ENCODE measurements around the gene MKLN1. TPM values are rescaled to one million over a fixed set of nuclear protein-coding genes. Genes with fewer than 3 reads are reported as not detected.

Gene MKLN1
- total RNA-seq, 1 experiment from 2014 or later = 48.5 TPM

GRCh38 chr7:131289051-131289450, 38.6 kb upstream of the MKLN1 start:
- RAD21 ChIA-PET (ENCODE audit: low non-redundant PET in 1 of 2, low total read pairs in 2 of 2, uncharacterized antibody in 2 of 2, unreplicated experiment in 2 of 2) = no interaction called here

More at GRCh38 chr7:131289051-131289450, 38.6 kb upstream of the MKLN1 start:
- Histone ChIP-seq H3K4me2 (ENCODE audit: low read length) (no peak overlapping the region), H3K27me3 (ENCODE audit: insufficient read depth, low read length) (no peaks in the 10 kb centered on the region), H3K27ac (ENCODE audit: low read depth, low read length) (no peak overlapping the region), H3K79me2 (ENCODE audit: insufficient read depth, low read length) (no peaks in the 10 kb centered on the region), H3K4me1 (ENCODE audit: control insufficient read depth in 1 of 2, insufficient read depth in 2 of 2, low read length in 2 of 2) (no peaks in the 10 kb centered on the region), H3K36me3 (ENCODE audit: control insufficient read depth in 1 of 2, insufficient read depth in 2 of 2, low read length in 2 of 2) (no peaks in the 10 kb centered on the region), H3K9ac (ENCODE audit: low read length) (no peak overlapping the region), H2AFZ (ENCODE audit: low read depth, low read length, poor library complexity, severe bottlenecking) (no peak overlapping the region), H3K9me2 (ENCODE audit: insufficient read depth) (no peaks in the 10 kb centered on the region), H3K4me3 (replicated peaks in 1 of 2; ENCODE audit: low read depth in 1 of 2, low read length in 2 of 2) (no peak overlapping the region), H4K20me1 (ENCODE audit: insufficient read depth) (no peaks in the 10 kb centered on the region), H3K9me3 (ENCODE audit: control insufficient read depth in 1 of 2, insufficient read depth in 1 of 2, low read depth in 1 of 2, low read length in 2 of 2) (no peaks in the 10 kb centered on the region)
- intact Hi-C loops (cut with micrococcal nuclease) = no loop called here
- DNase-seq (ENCODE audit: low read depth, low spot score) = no peak
- CTCF ChIA-PET = no interaction called here
- ATAC-seq = no peak
- no TSS peak for BruUV-seq (replicated peaks)
- POLR2A ChIA-PET = no interaction called here
- TF ChIP-seq SP1 (IDR thresholded peaks at IDR 0.05; ENCODE audit: low read depth) (no peak), FOSL1 (IDR thresholded peaks at IDR 0.05; ENCODE audit: low read depth) (no peak), EGR1 (IDR thresholded peaks at IDR 0.05; ENCODE audit: low read depth) (no peak), YY1 (IDR thresholded peaks at IDR 0.05; ENCODE audit: extremely low read depth, insufficient replicate concordance, low read depth, low read length) (no peak), SRF (IDR thresholded peaks at IDR 0.05; ENCODE audit: low read depth) (no peak), EZH2phosphoT487 (IDR thresholded peaks at IDR 0.05; ENCODE audit: borderline replicate concordance) (no peak), ATF3 (IDR thresholded peaks at IDR 0.05) (no peak), TCF7L2 (IDR thresholded peaks at IDR 0.05; ENCODE audit: borderline replicate concordance, extremely low read depth, insufficient read depth, insufficient read length) (no peak), ELF1 (IDR thresholded peaks at IDR 0.05; ENCODE audit: borderline replicate concordance, low read depth) (no peak), REST (IDR thresholded peaks at IDR 0.05; ENCODE audit: low read depth) (no peak), EZH2 (IDR thresholded peaks at IDR 0.05) (no peak), MAX (IDR thresholded peaks at IDR 0.05) (no peak), ZBTB33 (IDR thresholded peaks at IDR 0.05; ENCODE audit: extremely low read depth, insufficient replicate concordance, low read length) (no peak), JUND (IDR thresholded peaks at IDR 0.05) (no peak), CEBPB (IDR thresholded peaks at IDR 0.05; ENCODE audit: low read depth) (no peak), POLR2AphosphoS5 (IDR thresholded peaks at IDR 0.05; ENCODE audit: low read depth, low read length) (no peak), ZNF274 (IDR thresholded peaks at IDR 0.05; ENCODE audit: low read depth, low read length) (no peak), RAD21 (IDR thresholded peaks at IDR 0.05; ENCODE audit: low read depth) (no peak), ZFX (IDR thresholded peaks at IDR 0.05) (no peak)

Data from HCT116 (cell line).